HepG2 (cell line): ENCODE measurements around the gene C6orf136. TPM values are rescaled to one million over a fixed set of nuclear protein-coding genes. Genes with fewer than 3 reads are reported as not detected.

Experiments
- HNRNPUL1 ChIP-seq: fragments of 200-400 bp; formaldehyde crosslinking; IDR thresholded peaks from 2 replicates; pipeline ENCODE4 v1.6.1; 2017; ENCODE audit warnings: low read depth, mild to moderate bottlenecking, low read length, moderate library complexity
- MTA3 ChIP-seq: sonication (generic); formaldehyde crosslinking; IDR thresholded peaks from 2 replicates; pipeline ENCODE4 v1.4.0; 2020; ENCODE audit warnings: missing genetic modification reagents
- TAF15 ChIP-seq: fragments of 200-400 bp; formaldehyde crosslinking; IDR thresholded peaks from one replicate; pipeline ENCODE4 v1.6.1; 2018; ENCODE audit warnings: mild to moderate bottlenecking, low read depth, low read length; ENCODE audit not compliant: poor library complexity, severe bottlenecking
- TOPORS ChIP-seq: sonication (generic); formaldehyde crosslinking; IDR thresholded peaks from 2 replicates; pipeline ENCODE4 v1.8.0; 2023; ENCODE audit warnings: mild to moderate bottlenecking, missing genetic modification reagents
- ZMYM3 ChIP-seq: sonication (generic); formaldehyde crosslinking; IDR thresholded peaks from 2 replicates; pipeline ENCODE4 v1.5.1; 2020; ENCODE audit warnings: mild to moderate bottlenecking, missing genetic modification reagents
- ZNF136 ChIP-seq: sonication (generic); formaldehyde crosslinking; IDR thresholded peaks from 2 replicates; pipeline ENCODE4 v1.8.1; 2022; ENCODE audit warnings: low read depth, mild to moderate bottlenecking, moderate library complexity, missing genetic modification reagents
- ZNF205 ChIP-seq: IDR thresholded peaks from 2 replicates; pipeline ENCODE4 v1.6.1; 2018; ENCODE audit warnings: missing biosample characterization, missing genetic modification reagents
- ZNF747 ChIP-seq: sonication (generic); formaldehyde crosslinking; IDR thresholded peaks from 2 replicates; pipeline ENCODE4 v1.8.1; 2023; ENCODE audit warnings: missing genetic modification reagents, mild to moderate bottlenecking, borderline replicate concordance
- ZNF780A ChIP-seq: sonication (generic); formaldehyde crosslinking; IDR thresholded peaks from 2 replicates; pipeline ENCODE4 v1.8.0; 2022; ENCODE audit warnings: mild to moderate bottlenecking, missing genetic modification reagents, moderate library complexity
- polyA plus RNA-seq, 8 experiments: library from polyadenylated mRNA; depleted of rRNA in 3 of 8; stranded (reverse) in 7 of 8; unstranded in 1 of 8; fragments of >200 nt; fragmentation: Illumina TruSeq in 4 of 8; extraction: Trizol in 4 of 8; gene quantifications; 2 replicates each; pipeline versions ENCODE4 v1.2.1 to v1.2.3, GENCODE V29; 2011 to 2016; ENCODE audit warnings: low read depth in 4 of 8, missing spikeins in 1 of 8, mixed read lengths in 1 of 8; ENCODE audit not compliant: insufficient read depth in 1 of 8
- total RNA-seq, 5 experiments: library from RNA; depleted of rRNA; stranded (reverse); fragments of >200 nt; fragmentation: Illumina TruSeq; extraction: Trizol; gene quantifications; 2 replicates each; pipeline ENCODE4 v1.2.3, GENCODE V29; 2016; ENCODE audit warnings: low read depth in 1 of 5
- TF ChIP-seq, protein P1 (sequence below): sonication (generic); formaldehyde crosslinking; IDR thresholded peaks from 2 replicates; pipeline ENCODE4 v1.5.1; 2020; ENCODE audit warnings: mild to moderate bottlenecking, missing genetic modification reagents, borderline replicate concordance
- TF ChIP-seq, protein P2 (sequence below): sonication (generic); formaldehyde crosslinking; IDR thresholded peaks from 2 replicates; pipeline ENCODE4 v1.8.0; 2022; ENCODE audit warnings: low read depth, missing genetic modification reagents
- TF ChIP-seq, protein P3 (sequence below): sonication (generic); formaldehyde crosslinking; IDR thresholded peaks from 2 replicates; pipeline ENCODE4 v1.5.0; 2020; ENCODE audit warnings: missing genetic modification reagents
- TF ChIP-seq, protein P4 (sequence below): sonication (generic); formaldehyde crosslinking; IDR thresholded peaks from 2 replicates; pipeline ENCODE4 v1.4.0; 2020; ENCODE audit warnings: low read depth, mild to moderate bottlenecking, missing genetic modification reagents
- TF ChIP-seq, protein P5 (sequence below): sonication (generic); formaldehyde crosslinking; IDR thresholded peaks from 2 replicates; pipeline ENCODE4 v1.8.0; 2022; ENCODE audit warnings: missing genetic modification reagents, mild to moderate bottlenecking, borderline replicate concordance
- TF ChIP-seq, protein P6 (sequence below): sonication (generic); formaldehyde crosslinking; IDR thresholded peaks from 2 replicates; pipeline ENCODE4 v1.5.0; 2020; ENCODE audit warnings: mild to moderate bottlenecking, missing genetic modification reagents

The C6orf136 gene
- total and polyA plus RNA-seq, 2 of the 13 experiments (the other 11 are each of a cell fraction or from before 2014, with no cell fraction given): 12.0 to 26.2 TPM

DNA sequence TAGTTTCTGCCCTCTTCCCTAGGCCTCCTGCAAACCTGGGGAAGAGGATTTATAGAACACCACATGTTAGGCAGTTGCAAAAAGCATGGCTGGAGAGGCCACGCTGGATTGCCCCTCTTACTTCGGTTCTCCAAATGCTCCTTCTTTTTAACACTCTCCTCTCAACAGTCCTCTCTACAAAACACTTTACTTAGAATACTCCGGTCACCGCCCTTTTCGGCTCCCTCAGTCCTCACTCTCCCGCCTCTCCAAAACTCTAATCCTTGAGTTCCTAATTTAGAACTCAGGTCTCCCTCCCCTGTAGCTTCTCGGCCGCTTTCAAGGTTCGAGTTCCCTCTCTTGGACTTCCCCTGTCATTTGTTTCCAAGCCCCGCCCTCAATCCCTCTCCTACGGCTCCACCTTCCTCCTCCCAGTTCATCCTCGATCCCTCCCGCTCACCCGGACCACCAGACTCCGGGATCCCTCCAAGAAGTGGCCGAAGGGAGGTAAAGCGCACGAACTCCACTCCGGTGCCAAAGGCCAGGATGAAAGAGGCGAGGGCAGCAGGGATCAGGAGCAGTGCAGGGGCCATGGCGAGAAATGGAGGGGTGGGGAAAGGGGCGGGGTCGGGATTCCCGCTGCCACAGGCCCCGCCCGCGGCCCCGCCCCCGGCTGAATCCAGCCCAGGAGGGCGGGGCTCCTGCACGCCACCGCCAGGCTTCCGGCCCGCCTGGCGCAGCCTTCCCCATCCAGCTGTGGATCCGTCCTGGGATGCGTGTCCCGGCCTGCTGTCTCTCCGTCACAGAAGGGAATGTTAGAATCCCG, 43.7 kb downstream of the C6orf136 start, which contains the start of gene NRM (continued):
- TF ChIP-seq, protein P1, sequence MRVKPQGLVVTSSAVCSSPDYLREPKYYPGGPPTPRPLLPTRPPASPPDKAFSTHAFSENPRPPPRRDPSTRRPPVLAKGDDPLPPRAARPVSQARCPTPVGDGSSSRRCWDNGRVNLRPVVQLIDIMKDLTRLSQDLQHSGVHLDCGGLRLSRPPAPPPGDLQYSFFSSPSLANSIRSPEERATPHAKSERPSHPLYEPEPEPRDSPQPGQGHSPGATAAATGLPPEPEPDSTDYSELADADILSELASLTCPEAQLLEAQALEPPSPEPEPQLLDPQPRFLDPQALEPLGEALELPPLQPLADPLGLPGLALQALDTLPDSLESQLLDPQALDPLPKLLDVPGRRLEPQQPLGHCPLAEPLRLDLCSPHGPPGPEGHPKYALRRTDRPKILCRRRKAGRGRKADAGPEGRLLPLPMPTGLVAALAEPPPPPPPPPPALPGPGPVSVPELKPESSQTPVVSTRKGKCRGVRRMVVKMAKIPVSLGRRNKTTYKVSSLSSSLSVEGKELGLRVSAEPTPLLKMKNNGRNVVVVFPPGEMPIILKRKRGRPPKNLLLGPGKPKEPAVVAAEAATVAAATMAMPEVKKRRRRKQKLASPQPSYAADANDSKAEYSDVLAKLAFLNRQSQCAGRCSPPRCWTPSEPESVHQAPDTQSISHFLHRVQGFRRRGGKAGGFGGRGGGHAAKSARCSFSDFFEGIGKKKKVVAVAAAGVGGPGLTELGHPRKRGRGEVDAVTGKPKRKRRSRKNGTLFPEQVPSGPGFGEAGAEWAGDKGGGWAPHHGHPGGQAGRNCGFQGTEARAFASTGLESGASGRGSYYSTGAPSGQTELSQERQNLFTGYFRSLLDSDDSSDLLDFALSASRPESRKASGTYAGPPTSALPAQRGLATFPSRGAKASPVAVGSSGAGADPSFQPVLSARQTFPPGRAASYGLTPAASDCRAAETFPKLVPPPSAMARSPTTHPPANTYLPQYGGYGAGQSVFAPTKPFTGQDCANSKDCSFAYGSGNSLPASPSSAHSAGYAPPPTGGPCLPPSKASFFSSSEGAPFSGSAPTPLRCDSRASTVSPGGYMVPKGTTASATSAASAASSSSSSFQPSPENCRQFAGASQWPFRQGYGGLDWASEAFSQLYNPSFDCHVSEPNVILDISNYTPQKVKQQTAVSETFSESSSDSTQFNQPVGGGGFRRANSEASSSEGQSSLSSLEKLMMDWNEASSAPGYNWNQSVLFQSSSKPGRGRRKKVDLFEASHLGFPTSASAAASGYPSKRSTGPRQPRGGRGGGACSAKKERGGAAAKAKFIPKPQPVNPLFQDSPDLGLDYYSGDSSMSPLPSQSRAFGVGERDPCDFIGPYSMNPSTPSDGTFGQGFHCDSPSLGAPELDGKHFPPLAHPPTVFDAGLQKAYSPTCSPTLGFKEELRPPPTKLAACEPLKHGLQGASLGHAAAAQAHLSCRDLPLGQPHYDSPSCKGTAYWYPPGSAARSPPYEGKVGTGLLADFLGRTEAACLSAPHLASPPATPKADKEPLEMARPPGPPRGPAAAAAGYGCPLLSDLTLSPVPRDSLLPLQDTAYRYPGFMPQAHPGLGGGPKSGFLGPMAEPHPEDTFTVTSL (CRISPR knock-in tag): 0 out of 2 replicates have a peak, but pooled peaks have one; percentile 15
- TF ChIP-seq, protein P2, sequence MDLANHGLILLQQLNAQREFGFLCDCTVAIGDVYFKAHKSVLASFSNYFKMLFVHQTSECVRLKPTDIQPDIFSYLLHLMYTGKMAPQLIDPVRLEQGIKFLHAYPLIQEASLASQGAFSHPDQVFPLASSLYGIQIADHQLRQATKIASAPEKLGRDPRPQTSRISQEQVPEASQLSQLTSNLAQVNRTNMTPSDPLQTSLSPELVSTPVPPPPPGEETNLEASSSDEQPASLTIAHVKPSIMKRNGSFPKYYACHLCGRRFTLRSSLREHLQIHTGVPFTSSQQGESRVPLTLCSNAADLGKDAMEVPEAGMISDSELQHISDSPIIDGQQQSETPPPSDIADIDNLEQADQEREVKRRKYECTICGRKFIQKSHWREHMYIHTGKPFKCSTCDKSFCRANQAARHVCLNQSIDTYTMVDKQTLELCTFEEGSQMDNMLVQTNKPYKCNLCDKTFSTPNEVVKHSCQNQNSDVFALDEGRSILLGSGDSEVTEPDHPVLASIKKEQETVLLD (CRISPR knock-in tag): no peak; the same call in 1 of the 2 replicates
- TF ChIP-seq MTA3 (CRISPR knock-in tag): no peak
- TF ChIP-seq, protein P3, sequence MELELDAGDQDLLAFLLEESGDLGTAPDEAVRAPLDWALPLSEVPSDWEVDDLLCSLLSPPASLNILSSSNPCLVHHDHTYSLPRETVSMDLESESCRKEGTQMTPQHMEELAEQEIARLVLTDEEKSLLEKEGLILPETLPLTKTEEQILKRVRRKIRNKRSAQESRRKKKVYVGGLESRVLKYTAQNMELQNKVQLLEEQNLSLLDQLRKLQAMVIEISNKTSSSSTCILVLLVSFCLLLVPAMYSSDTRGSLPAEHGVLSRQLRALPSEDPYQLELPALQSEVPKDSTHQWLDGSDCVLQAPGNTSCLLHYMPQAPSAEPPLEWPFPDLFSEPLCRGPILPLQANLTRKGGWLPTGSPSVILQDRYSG: 0 out of 2 replicates have a peak, but pooled peaks have one; percentile 57
- TF ChIP-seq, protein P4, sequence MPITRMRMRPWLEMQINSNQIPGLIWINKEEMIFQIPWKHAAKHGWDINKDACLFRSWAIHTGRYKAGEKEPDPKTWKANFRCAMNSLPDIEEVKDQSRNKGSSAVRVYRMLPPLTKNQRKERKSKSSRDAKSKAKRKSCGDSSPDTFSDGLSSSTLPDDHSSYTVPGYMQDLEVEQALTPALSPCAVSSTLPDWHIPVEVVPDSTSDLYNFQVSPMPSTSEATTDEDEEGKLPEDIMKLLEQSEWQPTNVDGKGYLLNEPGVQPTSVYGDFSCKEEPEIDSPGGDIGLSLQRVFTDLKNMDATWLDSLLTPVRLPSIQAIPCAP (CRISPR knock-in tag): no peak
- TF ChIP-seq, protein P5, sequence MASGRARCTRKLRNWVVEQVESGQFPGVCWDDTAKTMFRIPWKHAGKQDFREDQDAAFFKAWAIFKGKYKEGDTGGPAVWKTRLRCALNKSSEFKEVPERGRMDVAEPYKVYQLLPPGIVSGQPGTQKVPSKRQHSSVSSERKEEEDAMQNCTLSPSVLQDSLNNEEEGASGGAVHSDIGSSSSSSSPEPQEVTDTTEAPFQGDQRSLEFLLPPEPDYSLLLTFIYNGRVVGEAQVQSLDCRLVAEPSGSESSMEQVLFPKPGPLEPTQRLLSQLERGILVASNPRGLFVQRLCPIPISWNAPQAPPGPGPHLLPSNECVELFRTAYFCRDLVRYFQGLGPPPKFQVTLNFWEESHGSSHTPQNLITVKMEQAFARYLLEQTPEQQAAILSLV (CRISPR knock-in tag): no peak
- TF ChIP-seq, protein P6, sequence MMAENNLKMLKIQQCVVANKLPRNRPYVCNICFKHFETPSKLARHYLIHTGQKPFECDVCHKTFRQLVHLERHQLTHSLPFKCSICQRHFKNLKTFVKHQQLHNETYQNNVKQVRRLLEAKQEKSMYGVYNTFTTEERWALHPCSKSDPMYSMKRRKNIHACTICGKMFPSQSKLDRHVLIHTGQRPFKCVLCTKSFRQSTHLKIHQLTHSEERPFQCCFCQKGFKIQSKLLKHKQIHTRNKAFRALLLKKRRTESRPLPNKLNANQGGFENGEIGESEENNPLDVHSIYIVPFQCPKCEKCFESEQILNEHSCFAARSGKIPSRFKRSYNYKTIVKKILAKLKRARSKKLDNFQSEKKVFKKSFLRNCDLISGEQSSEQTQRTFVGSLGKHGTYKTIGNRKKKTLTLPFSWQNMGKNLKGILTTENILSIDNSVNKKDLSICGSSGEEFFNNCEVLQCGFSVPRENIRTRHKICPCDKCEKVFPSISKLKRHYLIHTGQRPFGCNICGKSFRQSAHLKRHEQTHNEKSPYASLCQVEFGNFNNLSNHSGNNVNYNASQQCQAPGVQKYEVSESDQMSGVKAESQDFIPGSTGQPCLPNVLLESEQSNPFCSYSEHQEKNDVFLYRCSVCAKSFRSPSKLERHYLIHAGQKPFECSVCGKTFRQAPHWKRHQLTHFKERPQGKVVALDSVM (CRISPR knock-in tag): 0 out of 2 replicates have a peak, but pooled peaks have one; percentile 30
- TF ChIP-seq ZNF747: 0 out of 2 replicates have a peak, but pooled peaks have one; percentile 39
- TF ChIP-seq TOPORS (CRISPR knock-in tag): no peak
- no peak for TF ChIP-seq HNRNPUL1
- no peak for TF ChIP-seq ZNF205 (CRISPR knock-in tag)
- TF ChIP-seq ZNF136 (CRISPR knock-in tag): 0 out of 2 replicates have a peak, but pooled peaks have one; percentile 52
- no peak for TF ChIP-seq ZNF780A (CRISPR knock-in tag)
- no peak; the same call in 1 of the 2 replicates for TF ChIP-seq ZMYM3 (CRISPR knock-in tag)
- TF ChIP-seq TAF15: peak; percentile 52
